HG03354 (cell line): Measurements from ENCODE around the gene NEFH.
"Not testable (repeated sequence)": the region's sequence is repeated elsewhere in the genome, so short reads cannot be mapped to it uniquely, and the experiment has no call there.

Experiments
- ATAC-seq: cut with Tn5 transposase; IDR thresholded peaks from one replicate; pipeline ENCODE4 v1.9.1; 2021; ENCODE audit warnings: mild to moderate bottlenecking; ENCODE audit not compliant: unreplicated experiment, poor library complexity, severe bottlenecking

NEFH gene

DNA sequence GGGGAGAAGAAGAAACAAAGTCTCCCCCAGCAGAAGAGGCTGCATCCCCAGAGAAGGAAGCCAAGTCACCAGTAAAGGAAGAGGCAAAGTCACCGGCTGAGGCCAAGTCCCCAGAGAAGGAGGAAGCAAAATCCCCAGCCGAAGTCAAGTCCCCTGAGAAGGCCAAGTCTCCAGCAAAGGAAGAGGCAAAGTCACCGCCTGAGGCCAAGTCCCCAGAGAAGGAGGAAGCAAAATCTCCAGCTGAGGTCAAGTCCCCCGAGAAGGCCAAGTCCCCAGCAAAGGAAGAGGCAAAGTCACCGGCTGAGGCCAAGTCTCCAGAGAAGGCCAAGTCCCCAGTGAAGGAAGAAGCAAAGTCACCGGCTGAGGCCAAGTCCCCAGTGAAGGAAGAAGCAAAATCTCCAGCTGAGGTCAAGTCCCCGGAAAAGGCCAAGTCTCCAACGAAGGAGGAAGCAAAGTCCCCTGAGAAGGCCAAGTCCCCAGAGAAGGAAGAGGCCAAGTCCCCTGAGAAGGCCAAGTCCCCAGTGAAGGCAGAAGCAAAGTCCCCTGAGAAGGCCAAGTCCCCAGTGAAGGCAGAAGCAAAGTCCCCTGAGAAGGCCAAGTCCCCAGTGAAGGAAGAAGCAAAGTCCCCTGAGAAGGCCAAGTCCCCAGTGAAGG, 9.2 kb downstream of the NEFH start:
- ATAC-seq, result not testable (repeated sequence)

GRCh38 chr22:29491012-29491411, 11.0 kb downstream of the NEFH start:
- ATAC-seq, result no peak

GRCh38 chr22:29493636-29494035, 13.6 kb downstream of the NEFH start:
- no peak for ATAC-seq

- no peak for ATAC-seq
These were observed 19.8 kb downstream of the NEFH start for GRCh38 chr22:29499852-29500251.

DNA sequence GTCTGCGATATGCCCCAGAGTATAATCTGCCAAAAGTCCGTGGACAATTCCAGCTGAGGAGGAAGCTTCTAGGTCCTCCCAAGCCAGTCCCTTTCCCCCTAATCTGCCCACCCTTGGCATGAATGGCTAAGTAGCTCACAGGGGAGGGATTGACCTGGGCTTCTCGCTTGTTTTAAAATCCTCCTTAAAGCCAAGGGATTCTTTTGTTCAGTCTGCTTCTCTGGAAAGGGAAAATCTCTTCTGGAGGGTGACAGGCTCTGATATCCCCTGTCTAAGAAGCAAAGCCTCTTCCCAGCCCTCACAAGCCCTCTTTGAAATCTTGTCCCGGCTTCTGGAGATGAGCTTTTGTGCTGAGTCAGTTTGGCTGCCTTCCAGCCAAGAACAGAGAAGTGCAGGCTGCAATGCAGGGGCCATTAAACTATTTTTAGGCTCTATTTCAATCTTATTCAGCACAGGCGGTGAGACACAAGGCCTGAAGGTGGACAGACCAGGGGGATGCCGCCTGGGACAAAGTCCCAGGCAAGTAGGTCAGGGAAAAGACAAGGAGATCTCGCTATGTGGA, 23.9 kb downstream of the NEFH start:
- no peak for ATAC-seq

- no peak for ATAC-seq
These were observed 29.3 kb downstream of the NEFH start for GRCh38 chr22:29509298-29509697.

DNA sequence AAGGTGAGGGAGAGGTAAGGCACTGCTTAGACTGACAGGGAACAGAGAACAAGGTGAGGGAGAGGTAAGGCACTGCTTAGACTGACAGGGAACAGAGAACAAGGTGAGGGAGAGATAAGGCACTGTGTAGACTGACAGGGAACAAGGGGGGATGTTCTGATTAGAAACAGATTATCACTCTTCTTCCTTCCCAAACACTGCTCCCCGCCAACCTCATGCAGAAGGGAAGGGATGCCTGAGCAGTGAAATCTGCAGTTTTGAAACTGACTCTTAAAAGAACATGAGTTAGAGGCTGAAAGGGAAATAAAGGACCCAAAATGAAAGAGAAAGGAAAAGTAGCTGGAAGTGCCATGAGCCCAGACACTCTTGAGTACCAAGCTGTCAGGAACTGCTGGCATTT, 29.8 kb downstream of the NEFH start:
- ATAC-seq, result no peak

- no peak for ATAC-seq
These were observed 30.5 kb downstream of the NEFH start for GRCh38 chr22:29510542-29510941.

- no peak for ATAC-seq
These were observed 31.3 kb downstream of the NEFH start for GRCh38 chr22:29511126-29511862.

DNA sequence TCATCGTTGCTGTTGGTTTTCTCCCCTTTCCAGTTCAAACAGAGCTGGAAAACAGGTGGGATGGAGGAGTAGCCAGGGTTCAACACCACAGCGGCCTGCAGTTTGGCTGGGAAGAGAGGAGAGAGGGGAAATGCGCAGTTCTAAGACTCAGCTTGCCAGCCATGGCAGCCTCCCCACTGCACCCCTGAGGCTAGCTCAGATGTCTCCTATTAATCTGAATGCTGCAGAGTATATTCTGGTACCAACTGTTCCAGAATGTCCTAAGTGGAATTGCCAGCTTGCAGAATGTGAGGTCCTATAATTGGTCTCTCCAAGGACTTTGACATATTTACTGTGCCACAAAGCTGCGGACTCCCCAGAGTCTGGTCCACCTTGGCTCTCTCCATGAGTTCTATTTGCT, 32.0 kb downstream of the NEFH start:
- no peak for ATAC-seq

DNA sequence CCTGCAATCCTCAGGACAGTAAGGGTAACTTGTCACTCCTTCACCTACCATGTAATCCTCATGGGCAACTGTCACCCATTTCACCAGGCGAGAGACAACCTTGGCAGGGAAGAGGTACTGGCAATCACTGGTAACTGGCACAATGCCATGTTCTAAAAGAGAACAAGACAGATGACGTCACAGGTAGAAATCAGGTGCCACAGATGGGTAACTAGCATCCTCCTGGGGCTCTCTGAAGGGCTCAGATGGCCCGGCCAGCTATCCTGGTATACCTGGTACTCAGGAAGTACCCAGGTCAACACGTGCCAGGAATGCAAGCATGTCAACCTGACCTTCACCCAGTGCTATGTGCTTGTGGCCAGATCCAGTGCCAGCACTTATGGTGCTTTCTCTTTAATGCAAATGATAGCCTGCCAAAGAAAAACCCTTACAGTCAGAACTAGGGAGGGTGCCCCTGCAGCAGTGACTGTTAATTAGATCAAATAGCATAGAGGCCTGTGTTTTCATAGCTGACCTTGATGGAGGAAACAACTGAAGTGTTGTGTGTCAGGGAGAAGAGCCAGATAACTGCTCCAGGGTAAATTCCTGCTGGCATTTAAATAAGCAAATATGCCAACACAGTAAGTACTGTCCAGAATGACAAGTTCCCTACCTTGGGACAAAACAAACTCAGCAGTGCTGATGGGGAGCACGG, 37.3 kb downstream of the NEFH start:
- ATAC-seq, result no peak

DNA sequence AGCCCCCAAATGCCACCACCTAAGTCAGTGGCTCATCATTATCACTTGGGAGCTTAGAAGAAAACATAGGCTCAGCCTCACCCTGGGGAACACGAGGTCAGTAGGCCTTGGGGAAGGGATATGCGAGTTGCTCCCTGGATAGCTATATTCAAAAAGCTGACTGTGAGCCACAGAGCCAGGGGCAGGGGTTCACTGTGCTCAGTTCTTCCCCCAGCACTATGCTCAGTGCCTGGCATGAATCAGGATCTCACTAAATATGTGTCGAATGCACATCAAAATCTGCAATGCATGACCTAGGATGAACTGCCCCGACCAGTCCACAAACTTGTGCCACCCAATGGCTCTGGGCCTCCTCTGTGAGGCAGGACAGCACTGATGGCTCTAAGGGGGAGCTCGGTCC, 38.4 kb downstream of the NEFH start:
- no peak for ATAC-seq

GRCh38 chr22:29519996-29520395, 40.0 kb downstream of the NEFH start:
- ATAC-seq, result no peak

DNA sequence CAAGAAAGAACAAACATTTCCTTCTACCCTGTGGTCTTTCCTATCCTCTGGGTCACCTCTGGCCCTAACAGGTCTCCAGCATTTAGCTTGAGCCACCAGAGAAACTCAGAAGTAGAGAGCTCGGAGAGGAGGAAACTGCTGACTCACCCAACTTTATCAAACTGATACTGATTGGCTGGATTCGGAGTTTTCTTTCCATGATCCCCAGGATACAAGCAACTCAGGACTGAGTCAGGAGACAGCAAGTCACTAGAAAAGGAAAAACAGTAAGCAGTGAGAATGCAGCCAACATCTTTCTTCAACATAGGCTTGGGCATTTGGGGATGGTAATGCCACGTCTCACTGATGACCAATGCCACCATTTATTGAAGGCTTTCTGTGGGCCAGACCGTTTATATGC, 40.8 kb downstream of the NEFH start:
- ATAC-seq, result no peak

- no peak for ATAC-seq
These were observed 41.5 kb downstream of the NEFH start for GRCh38 chr22:29521526-29521925.

DNA sequence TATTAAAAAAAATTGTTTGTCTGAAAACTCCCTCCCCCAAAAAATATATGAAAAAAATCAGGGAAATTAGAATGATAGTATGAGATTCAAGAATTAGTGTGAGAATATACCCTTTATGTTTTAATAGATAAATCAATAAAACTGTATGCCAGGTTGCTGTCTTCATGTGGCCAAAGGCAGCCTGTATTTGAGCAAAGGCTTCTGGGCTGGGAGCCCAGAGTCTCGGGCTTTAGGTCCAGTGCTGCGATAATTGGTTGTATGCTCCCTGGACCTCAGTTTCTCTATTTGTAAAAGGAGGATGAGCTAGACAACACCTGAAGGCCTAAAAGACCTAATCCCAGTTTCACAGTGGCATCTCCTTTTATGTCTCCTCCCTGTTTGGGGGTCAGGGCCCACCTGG, 43.7 kb downstream of the NEFH start:
- ATAC-seq, result no peak

GRCh38 chr22:29524442-29525191, 44.6 kb downstream of the NEFH start:
- no peak for ATAC-seq

DNA sequence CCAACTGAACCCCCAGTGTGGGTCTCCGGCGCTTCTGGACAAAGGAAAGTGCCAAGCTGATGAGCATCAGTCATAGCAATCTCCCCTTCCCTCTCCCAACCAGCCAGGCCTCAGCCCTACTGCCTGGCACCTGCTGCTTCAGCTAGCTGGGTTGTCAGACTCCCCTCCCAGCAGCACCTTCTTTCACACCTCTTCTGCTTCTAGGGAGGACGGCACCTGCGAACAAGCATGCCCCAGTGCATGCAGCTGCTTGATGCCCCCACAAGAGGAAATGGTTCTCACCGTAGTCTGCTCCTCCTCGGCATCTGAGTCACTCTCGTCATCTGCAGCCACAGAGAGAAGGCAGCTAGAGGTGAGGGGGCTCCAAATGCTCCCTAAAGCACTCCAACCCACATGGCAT, 48.1 kb downstream of the NEFH start:
- ATAC-seq, result no peak

GRCh38 chr22:29530716-29531115, 50.7 kb downstream of the NEFH start:
- no peak for ATAC-seq

GRCh38 chr22:29531419-29531818, 51.4 kb downstream of the NEFH start:
- ATAC-seq, result no peak
